ENCODE measurements around the gene ARHGAP24. TPM values are rescaled to one million over a fixed set of nuclear protein-coding genes. Genes with fewer than 3 reads are reported as not detected.

ARHGAP24 gene
- total RNA-seq, 3 donors from 2014 or later = 20.6 to 60.2 (median 37.2) TPM

DNA sequence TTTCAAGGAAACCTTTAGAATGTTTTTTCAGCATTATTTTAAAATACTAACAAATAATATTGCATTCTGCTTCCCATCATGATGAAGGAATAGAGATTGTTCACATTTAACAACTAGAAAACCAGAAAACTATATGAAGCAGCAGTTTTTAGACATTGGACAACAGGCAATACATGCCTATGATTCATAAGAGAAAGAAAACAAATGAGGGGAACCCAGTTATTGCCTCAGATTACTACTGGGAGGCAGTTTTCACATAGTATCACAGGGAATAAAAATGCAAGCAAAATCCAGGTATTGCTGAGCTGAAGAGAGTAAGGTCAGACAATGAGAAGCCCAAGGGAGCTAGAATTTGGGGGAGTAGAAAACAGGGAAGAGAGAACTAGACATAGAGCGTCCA, 511.3 kb downstream of the ARHGAP24 start:
- no peak overlapping the region for H3K4me3 ChIP-seq
- no peaks in the 10 kb centered on the region for H3K9me3 ChIP-seq
- intact Hi-C loops (cut with DNase I; ENCODE audit: low total_unique reads) = no loop called here

DNA sequence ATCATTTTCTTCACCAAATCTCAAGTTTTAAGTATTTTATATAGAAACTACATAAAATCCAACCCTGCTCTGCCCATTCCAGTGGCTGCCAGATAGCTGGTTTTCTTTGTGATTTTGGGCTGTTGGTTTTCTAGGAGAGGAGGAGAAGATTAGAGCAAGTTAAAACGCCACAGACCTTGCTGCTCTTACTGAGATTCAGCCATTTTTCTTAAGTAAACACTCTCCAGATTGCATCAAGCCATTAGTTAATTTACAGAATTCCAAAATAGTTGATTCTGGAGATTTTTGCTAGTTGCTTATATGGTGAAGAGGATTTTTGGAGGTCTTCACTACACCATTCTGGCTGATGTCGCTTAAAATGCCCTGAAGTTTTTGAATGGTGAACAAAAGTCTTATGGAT, 518.7 kb downstream of the ARHGAP24 start:
- intact Hi-C loops (cut with DNase I; ENCODE audit: low total_unique reads) = no loop called here
- no peaks in the 10 kb centered on the region for H3K9me3 ChIP-seq

More for the DNA sequence above, 511.3 kb downstream of the ARHGAP24 start:
- H3K27ac ChIP-seq = no peak overlapping the region
- H3K36me3 ChIP-seq = no peaks in the 10 kb centered on the region
- no peaks in the 10 kb centered on the region for H3K27me3 ChIP-seq
- TF ChIP-seq POLR2A (IDR thresholded peaks at IDR 0.05) (no peak), POLR2AphosphoS5 (IDR thresholded peaks at IDR 0.05) (no peak)
- TF ChIP-seq, protein P1, sequence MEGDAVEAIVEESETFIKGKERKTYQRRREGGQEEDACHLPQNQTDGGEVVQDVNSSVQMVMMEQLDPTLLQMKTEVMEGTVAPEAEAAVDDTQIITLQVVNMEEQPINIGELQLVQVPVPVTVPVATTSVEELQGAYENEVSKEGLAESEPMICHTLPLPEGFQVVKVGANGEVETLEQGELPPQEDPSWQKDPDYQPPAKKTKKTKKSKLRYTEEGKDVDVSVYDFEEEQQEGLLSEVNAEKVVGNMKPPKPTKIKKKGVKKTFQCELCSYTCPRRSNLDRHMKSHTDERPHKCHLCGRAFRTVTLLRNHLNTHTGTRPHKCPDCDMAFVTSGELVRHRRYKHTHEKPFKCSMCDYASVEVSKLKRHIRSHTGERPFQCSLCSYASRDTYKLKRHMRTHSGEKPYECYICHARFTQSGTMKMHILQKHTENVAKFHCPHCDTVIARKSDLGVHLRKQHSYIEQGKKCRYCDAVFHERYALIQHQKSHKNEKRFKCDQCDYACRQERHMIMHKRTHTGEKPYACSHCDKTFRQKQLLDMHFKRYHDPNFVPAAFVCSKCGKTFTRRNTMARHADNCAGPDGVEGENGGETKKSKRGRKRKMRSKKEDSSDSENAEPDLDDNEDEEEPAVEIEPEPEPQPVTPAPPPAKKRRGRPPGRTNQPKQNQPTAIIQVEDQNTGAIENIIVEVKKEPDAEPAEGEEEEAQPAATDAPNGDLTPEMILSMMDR (IDR thresholded peaks at IDR 0.05) = no peak
- no peak for DNase-seq (ENCODE audit: low spot score in 2 of 2)
- no peaks in the 10 kb centered on the region for H3K4me1 ChIP-seq

DNA sequence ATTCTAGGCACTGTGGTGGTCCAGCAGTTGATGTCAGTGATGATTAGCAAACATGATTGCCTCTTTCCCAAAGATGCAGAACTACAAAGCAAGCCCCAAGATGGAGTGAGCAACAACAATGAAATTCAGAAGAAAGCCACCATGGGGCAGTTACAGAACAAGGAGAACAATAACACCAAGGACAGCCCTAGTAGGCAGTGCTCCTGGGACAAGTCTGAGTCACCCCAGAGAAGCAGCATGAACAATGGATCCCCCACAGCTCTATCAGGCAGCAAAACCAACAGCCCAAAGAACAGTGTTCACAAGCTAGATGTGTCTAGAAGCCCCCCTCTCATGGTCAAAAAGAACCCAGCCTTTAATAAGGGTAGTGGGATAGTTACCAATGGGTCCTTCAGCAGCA, 519.6 kb downstream of the ARHGAP24 start:
- Histone ChIP-seq H3K27ac (no peak overlapping the region), H3K27me3 (no peaks in the 10 kb centered on the region), H3K4me3 (no peak overlapping the region), H3K4me1 (no peaks in the 10 kb centered on the region), H3K9me3 (no peaks in the 10 kb centered on the region), H3K36me3 (no peaks in the 10 kb centered on the region)
- DNase-seq (ENCODE audit: low spot score in 2 of 2) = no peak
- intact Hi-C loops (cut with DNase I; ENCODE audit: low total_unique reads) = no loop called here
- TF ChIP-seq POLR2AphosphoS5 (IDR thresholded peaks at IDR 0.05) = no peak
- TF ChIP-seq POLR2A (IDR thresholded peaks at IDR 0.05) = no peak

More for the DNA sequence above, 518.7 kb downstream of the ARHGAP24 start:
- H3K4me3 ChIP-seq = no peak overlapping the region
- no peaks in the 10 kb centered on the region for H3K36me3 ChIP-seq
- DNase-seq (ENCODE audit: low spot score in 2 of 2) = no peak
- H3K4me1 ChIP-seq = no peaks in the 10 kb centered on the region
- TF ChIP-seq POLR2A (IDR thresholded peaks at IDR 0.05) = no peak
- TF ChIP-seq POLR2AphosphoS5 (IDR thresholded peaks at IDR 0.05) = no peak
- TF ChIP-seq, protein P1 (IDR thresholded peaks at IDR 0.05) = no peak
- H3K27ac ChIP-seq = no peak overlapping the region
- no peaks in the 10 kb centered on the region for H3K27me3 ChIP-seq

DNA sequence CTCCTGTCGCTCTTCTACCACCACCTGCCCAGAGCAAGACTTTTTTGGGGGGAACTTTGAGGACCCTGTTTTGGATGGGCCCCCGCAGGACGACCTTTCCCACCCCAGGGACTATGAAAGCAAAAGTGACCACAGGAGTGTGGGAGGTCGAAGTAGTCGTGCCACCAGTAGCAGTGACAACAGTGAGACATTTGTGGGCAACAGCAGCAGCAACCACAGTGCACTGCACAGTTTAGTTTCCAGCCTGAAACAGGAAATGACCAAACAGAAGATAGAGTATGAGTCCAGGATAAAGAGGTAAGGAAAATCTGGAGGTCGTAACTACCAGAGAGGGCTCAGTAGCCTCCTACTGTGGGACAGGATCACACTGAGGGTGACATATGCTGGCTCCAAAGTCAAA, 520.4 kb downstream of the ARHGAP24 start:
- intact Hi-C loops (cut with DNase I; ENCODE audit: low total_unique reads) = no loop called here
- Histone ChIP-seq H3K27me3 (no peaks in the 10 kb centered on the region), H3K9me3 (no peaks in the 10 kb centered on the region), H3K4me3 (no peak overlapping the region), H3K27ac (no peak overlapping the region), H3K36me3 (no peaks in the 10 kb centered on the region), H3K4me1 (no peaks in the 10 kb centered on the region)
- TF ChIP-seq POLR2AphosphoS5 (IDR thresholded peaks at IDR 0.05) (no peak), POLR2A (IDR thresholded peaks at IDR 0.05) (no peak)
- TF ChIP-seq, protein P1 (IDR thresholded peaks at IDR 0.05) = no peak
- DNase-seq (ENCODE audit: low spot score in 2 of 2) = no peak

DNA sequence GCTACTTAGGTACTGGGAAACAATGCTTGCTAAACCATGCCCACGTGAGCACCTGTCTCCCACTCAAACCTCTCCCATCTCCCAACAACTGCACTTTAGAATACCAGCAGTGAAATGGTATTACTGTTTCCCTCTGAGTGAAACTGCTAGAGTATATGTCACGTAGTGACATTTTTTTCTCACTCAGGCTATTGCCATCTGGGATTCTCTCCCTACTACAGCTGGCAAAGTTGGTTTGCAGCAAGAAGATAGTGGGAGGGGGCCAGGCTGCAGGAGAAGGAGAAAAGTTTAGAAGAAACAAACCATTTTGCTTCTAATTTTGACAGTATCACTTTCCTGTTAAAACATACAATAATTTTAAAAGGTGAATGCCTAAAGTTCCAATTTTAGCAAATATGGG, 526.6 kb downstream of the ARHGAP24 start:
- no peaks in the 10 kb centered on the region for H3K9me3 ChIP-seq
- no peak overlapping the region for H3K27ac ChIP-seq
- H3K4me3 ChIP-seq = no peak overlapping the region
- no peaks in the 10 kb centered on the region for H3K36me3 ChIP-seq
- no peak for DNase-seq (ENCODE audit: low spot score in 2 of 2)
- H3K4me1 ChIP-seq = no peaks in the 10 kb centered on the region
- intact Hi-C loops (cut with DNase I; ENCODE audit: low total_unique reads) = no loop called here
- no peak for TF ChIP-seq POLR2AphosphoS5 (IDR thresholded peaks at IDR 0.05)
- no peak for TF ChIP-seq POLR2A (IDR thresholded peaks at IDR 0.05)
- TF ChIP-seq, protein P1 (IDR thresholded peaks at IDR 0.05) = no peak
- no peaks in the 10 kb centered on the region for H3K27me3 ChIP-seq

DNA sequence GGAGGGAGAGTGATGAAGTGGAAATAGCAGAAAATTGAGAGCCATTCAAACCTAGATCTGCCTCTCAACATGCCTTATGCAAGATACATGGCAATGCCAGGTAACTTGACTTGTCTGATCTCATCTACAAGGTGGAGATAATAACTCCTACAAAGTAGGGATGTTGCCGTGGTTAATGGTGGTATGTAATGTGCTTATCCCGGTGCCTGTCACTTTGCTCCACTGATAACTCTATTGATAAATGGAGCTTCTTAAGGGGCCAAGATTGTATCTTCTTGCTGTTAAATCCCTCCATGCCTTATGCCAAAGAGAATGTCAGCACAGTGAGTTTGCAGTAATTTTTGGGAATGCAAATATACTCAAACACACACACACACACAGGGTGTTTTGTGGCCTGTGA, 529.1 kb downstream of the ARHGAP24 start:
- TF ChIP-seq POLR2A (IDR thresholded peaks at IDR 0.05) (no peak), POLR2AphosphoS5 (IDR thresholded peaks at IDR 0.05) (no peak)
- TF ChIP-seq, protein P1 (IDR thresholded peaks at IDR 0.05) = no peak
- Histone ChIP-seq H3K4me3 (no peak overlapping the region), H3K36me3 (no peaks in the 10 kb centered on the region), H3K27ac (no peak overlapping the region), H3K4me1 (no peaks in the 10 kb centered on the region), H3K27me3 (no peaks in the 10 kb centered on the region), H3K9me3 (no peaks in the 10 kb centered on the region)
- intact Hi-C loops (cut with DNase I; ENCODE audit: low total_unique reads) = no loop called here
- DNase-seq (ENCODE audit: low spot score in 2 of 2) = no peak

Data from breast epithelium (tissue), 4 donors.